WI38 (cell line): ENCODE measurements around the gene CYB5R4.

Experiments used
- H3K4me3 ChIP-seq: 2 replicates; pipeline ENCODE4 v1.5.1; 2011; ENCODE audit warnings: low read depth, mild to moderate bottlenecking, control low read depth, low read length
- CTCF ChIP-seq: IDR thresholded peaks from 2 replicates; pipeline ENCODE4 v1.5.1; 2012; ENCODE audit warnings: low read depth, mild to moderate bottlenecking, control low read depth, low read length

Gene CYB5R4

GRCh38 chr6:83852528-83853177, 6.8 kb upstream of the CYB5R4 start:
- peak overlapping the region; percentile 45 for H3K4me3 ChIP-seq
- no peak for TF ChIP-seq CTCF

GRCh38 chr6:83853178-83854000, 6.1 kb upstream of the CYB5R4 start, which contains the start of gene RIPPLY2:
Gene RIPPLY2, plus strand, starts transcription at chr6:83853360. Its CDS starts 57 bp downstream, at chr6:83853417.
- peak within 1 kb of the TSS; percentile 45 for H3K4me3 ChIP-seq

GRCh38 chr6:83854001-83854501, 5.4 kb upstream of the CYB5R4 start:
- H3K4me3 ChIP-seq: peak overlapping the region; percentile 45
- no peak for TF ChIP-seq CTCF

More at GRCh38 chr6:83853178-83854000, 6.1 kb upstream of the CYB5R4 start, which contains the start of gene RIPPLY2:
- no peak for TF ChIP-seq CTCF

DNA sequence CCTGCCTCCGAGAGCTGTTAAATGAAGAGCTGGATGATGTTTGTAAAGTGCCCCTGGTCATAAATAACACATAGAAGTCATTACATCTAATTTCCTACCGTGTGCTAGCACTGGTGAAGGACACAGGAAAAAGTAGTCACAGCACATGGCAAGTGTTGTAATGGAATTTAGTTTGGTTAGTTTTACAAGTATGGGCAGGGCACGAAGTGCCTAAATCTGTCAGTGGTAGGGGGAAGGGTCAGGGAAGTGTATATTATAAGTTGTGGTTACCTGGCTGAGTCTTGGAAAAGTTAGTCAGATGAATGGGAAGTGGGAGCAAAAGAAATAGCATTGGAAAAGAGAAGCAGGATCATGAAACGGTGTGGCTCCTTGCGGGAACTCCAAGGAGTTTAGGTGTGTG, 4.7 kb upstream of the CYB5R4 start:
- no peak for TF ChIP-seq CTCF
- H3K4me3 ChIP-seq: no peak overlapping the region

GRCh38 chr6:83860359-83860755, 868 bp downstream of the CYB5R4 start:
- TF ChIP-seq CTCF: no peak
- peak overlapping the region; percentile 97 for H3K4me3 ChIP-seq

GRCh38 chr6:83860782-83861495, 1.4 kb downstream of the CYB5R4 start:
- peak overlapping the region; percentile 97 for H3K4me3 ChIP-seq

More at GRCh38 chr6:83860782-83861495, 1.4 kb downstream of the CYB5R4 start:
- TF ChIP-seq CTCF: no peak
